Fibroblast of skin of right biceps (primary cell): ENCODE data around the gene EFTUD2.
"Not testable (repeated sequence)": the region's sequence is repeated elsewhere in the genome, so short reads cannot be mapped to it uniquely, and the experiment has no call there.

Experiments used
- DNase-seq: peaks from one replicate; pipeline ENCODE4 v3.0.0-alpha.2; 2013

EFTUD2 gene

GRCh38 chr17:44846206-44846605 is 53.0 kb downstream of the EFTUD2 start:
- DNase-seq = no peak

- peak; percentile 54 for DNase-seq
These were observed 54.8 kb downstream of the EFTUD2 start for GRCh38 chr17:44844390-44844830.

GRCh38 chr17:44842748-44843147 is 56.5 kb downstream of the EFTUD2 start:
- peak; percentile 48 for DNase-seq

GRCh38 chr17:44840936-44841335 is 58.3 kb downstream of the EFTUD2 start:
- DNase-seq = peak; percentile 40

- DNase-seq = no peak
These were observed 59.0 kb downstream of the EFTUD2 start for GRCh38 chr17:44840274-44840673.

- no peak for DNase-seq
These were observed 62.0 kb downstream of the EFTUD2 start for GRCh38 chr17:44837196-44837595.

GRCh38 chr17:44832805-44833204 is 66.4 kb downstream of the EFTUD2 start:
- peak; percentile 18 for DNase-seq

GRCh38 chr17:44831371-44831770 is 67.9 kb downstream of the EFTUD2 start:
- no peak for DNase-seq

- peak; percentile 38 for DNase-seq
These were observed 68.6 kb downstream of the EFTUD2 start for GRCh38 chr17:44830359-44831288.

- peak; percentile 63 for DNase-seq
These were observed 69.5 kb downstream of the EFTUD2 start, which contains the start of gene GJC1 for GRCh38 chr17:44829523-44830358. GJC1 (minus strand) TSS chr17:44830287; CDS start chr17:44805817, 24,470 bp downstream.

- DNase-seq = peak; percentile 30
These were observed 70.2 kb downstream of the EFTUD2 start for GRCh38 chr17:44828919-44829522.

GRCh38 chr17:44827863-44828262 is 71.4 kb downstream of the EFTUD2 start:
- DNase-seq = peak; percentile 39

GRCh38 chr17:44826123-44826790 is 73.0 kb downstream of the EFTUD2 start:
- no peak for DNase-seq

- DNase-seq = not testable (repeated sequence)
These were observed 74.0 kb downstream of the EFTUD2 start for GRCh38 chr17:44825236-44825635.

- DNase-seq = peak; percentile 96
These were observed 78.5 kb downstream of the EFTUD2 start for GRCh38 chr17:44820631-44821212.

GRCh38 chr17:44818508-44818907 is 80.7 kb downstream of the EFTUD2 start:
- not testable (repeated sequence) for DNase-seq

- no peak for DNase-seq
These were observed 87.0 kb downstream of the EFTUD2 start for GRCh38 chr17:44812263-44812662.

GRCh38 chr17:44808656-44809388 is 90.4 kb downstream of the EFTUD2 start:
- not testable (repeated sequence) for DNase-seq

GRCh38 chr17:44808156-44808555 is 91.1 kb downstream of the EFTUD2 start:
- DNase-seq = no peak

- DNase-seq = peak; percentile 44
These were observed 91.5 kb downstream of the EFTUD2 start for GRCh38 chr17:44807817-44808155.

GRCh38 chr17:44807093-44807816 is 92.0 kb downstream of the EFTUD2 start:
- DNase-seq = no peak
